ENCODE data around the gene SMIM24.

Gene SMIM24

GRCh38 chr19:3478409-3479176, 1.7 kb downstream of the SMIM24 start:
- no peaks in the 10 kb centered on the region for H3K27me3 ChIP-seq (replicated peaks in 2 of 5; ENCODE audit: control insufficient read depth in 4 of 5, insufficient read depth in 5 of 5, low read length in 4 of 5)
- 0% methylated on average over 6 of the region's 27 CpGs for WGBS (ENCODE audit: insufficient coverage)
- H3K4me1 ChIP-seq (ENCODE audit: control extremely low read depth in 1 of 4, control insufficient read depth in 4 of 4, insufficient read depth in 4 of 4, low read length in 3 of 4) = peaks cover 0 to 28% (median 22%) of the 10 kb centered on the region in 4 experiments
- peaks cover 4 to 31% (median 20%) of the 10 kb centered on the region in 4 experiments for H3K36me3 ChIP-seq (ENCODE audit: control insufficient read depth in 4 of 4, insufficient read depth in 4 of 4, low read length in 3 of 4)
- ChIA-PET POLR2A (interaction anchor here (0.6 to 1.3 kb wide), 5 partner anchors 22 to 528 kb away, joined by 3 to 5 read pairs (median 3); partner anchors contain the start of gene DOHH), CTCF (interaction anchor here (0.5 to 2.0 kb wide), 7 partner anchors 8 to 503 kb away, joined by 3 to 13 read pairs (median 4); partner anchors contain the start of gene DOHH)
- DNase-seq = peak; percentile 37 to 67 (median 66)
- H3K4me3 ChIP-seq (ENCODE audit: control insufficient read depth in 1 of 7, extremely low read depth in 1 of 7, insufficient read depth in 4 of 7, low read depth in 2 of 7, low read length in 6 of 7) = peak overlapping the region; percentile 45 to 80 (median 66)
- H3K9me3 ChIP-seq (ENCODE audit: control extremely low read depth in 1 of 5, control insufficient read depth in 4 of 5, insufficient read depth in 2 of 5, low read depth in 1 of 5, low read length in 4 of 5) = no peaks in the 10 kb centered on the region
- peak overlapping the region; percentile 61 to 73 for H3K27ac ChIP-seq (ENCODE audit: insufficient read depth in 1 of 2, low read depth in 1 of 2, low read length in 2 of 2, poor library complexity in 1 of 2, severe bottlenecking in 2 of 2)

GRCh38 chr19:3477951-3478350, 2.4 kb downstream of the SMIM24 start:
- H3K27ac ChIP-seq (ENCODE audit: insufficient read depth in 1 of 2, low read depth in 1 of 2, low read length in 2 of 2, poor library complexity in 1 of 2, severe bottlenecking in 2 of 2) = peak overlapping the region; percentile 61 to 73
- ChIA-PET POLR2A (interaction anchor here (0.8 kb wide), 1 partner anchor 23 kb away, joined by 3 read pairs; the partner anchor contains the start of gene DOHH), CTCF (interaction anchor here (0.6 to 1.5 kb wide), 2 partner anchors 9 to 172 kb away, joined by 3 to 5 read pairs; no protein-coding TSS in a partner anchor)
- no peaks in the 10 kb centered on the region for H3K27me3 ChIP-seq (replicated peaks in 2 of 5; ENCODE audit: control insufficient read depth in 4 of 5, insufficient read depth in 5 of 5, low read length in 4 of 5)
- peaks cover 4 to 29% (median 20%) of the 10 kb centered on the region in 4 experiments for H3K36me3 ChIP-seq (ENCODE audit: control insufficient read depth in 4 of 4, insufficient read depth in 4 of 4, low read length in 3 of 4)
- peak in 2 of 3 donors; percentile 26 to 34 for DNase-seq
- H3K4me1 ChIP-seq (ENCODE audit: control extremely low read depth in 1 of 4, control insufficient read depth in 4 of 4, insufficient read depth in 4 of 4, low read length in 3 of 4) = peaks cover 0 to 28% (median 22%) of the 10 kb centered on the region in 4 experiments
- H3K9me3 ChIP-seq (ENCODE audit: control extremely low read depth in 1 of 5, control insufficient read depth in 4 of 5, insufficient read depth in 2 of 5, low read depth in 1 of 5, low read length in 4 of 5) = no peaks in the 10 kb centered on the region
- 100% methylated on average over 1 of the region's 2 CpGs for WGBS (ENCODE audit: insufficient coverage)
- H3K4me3 ChIP-seq (ENCODE audit: control insufficient read depth in 1 of 7, extremely low read depth in 1 of 7, insufficient read depth in 4 of 7, low read depth in 2 of 7, low read length in 6 of 7) = peak overlapping the region in 6 of 7 experiments; percentile 27 to 80 (median 68)

GRCh38 chr19:3477506-3477905, 2.8 kb downstream of the SMIM24 start:
- ChIA-PET CTCF (interaction anchor here (0.6 kb wide), 1 partner anchor 171 kb away, joined by 3 read pairs; no protein-coding TSS in a partner anchor), POLR2A (no interaction called here)
- H3K27ac ChIP-seq (ENCODE audit: insufficient read depth in 1 of 2, low read depth in 1 of 2, low read length in 2 of 2, poor library complexity in 1 of 2, severe bottlenecking in 2 of 2) = peak overlapping the region in 1 of 2 experiments; percentile 73
- H3K27me3 ChIP-seq (replicated peaks in 2 of 5; ENCODE audit: control insufficient read depth in 4 of 5, insufficient read depth in 5 of 5, low read length in 4 of 5) = no peaks in the 10 kb centered on the region
- no peaks in the 10 kb centered on the region for H3K9me3 ChIP-seq (ENCODE audit: control extremely low read depth in 1 of 5, control insufficient read depth in 4 of 5, insufficient read depth in 2 of 5, low read depth in 1 of 5, low read length in 4 of 5)
- H3K36me3 ChIP-seq (ENCODE audit: control insufficient read depth in 4 of 4, insufficient read depth in 4 of 4, low read length in 3 of 4) = peaks cover 4 to 27% (median 20%) of the 10 kb centered on the region in 4 experiments
- no peak for DNase-seq
- H3K4me1 ChIP-seq (ENCODE audit: control extremely low read depth in 1 of 4, control insufficient read depth in 4 of 4, insufficient read depth in 4 of 4, low read length in 3 of 4) = peaks cover 0 to 28% (median 22%) of the 10 kb centered on the region in 4 experiments
- H3K4me3 ChIP-seq (ENCODE audit: control insufficient read depth in 1 of 7, extremely low read depth in 1 of 7, insufficient read depth in 4 of 7, low read depth in 2 of 7, low read length in 6 of 7) = peak overlapping the region in 3 of 7 experiments; percentile 66 to 80 (median 69)

GRCh38 chr19:3476830-3477229, 3.5 kb downstream of the SMIM24 start:
- ChIA-PET CTCF (interaction anchor here (1.1 kb wide), 1 partner anchor 15 kb away, joined by 3 read pairs; no protein-coding TSS in a partner anchor), POLR2A (no interaction called here)
- no peak for DNase-seq
- Histone ChIP-seq H3K4me1 (ENCODE audit: control extremely low read depth in 1 of 4, control insufficient read depth in 4 of 4, insufficient read depth in 4 of 4, low read length in 3 of 4) (peaks cover 0 to 32% (median 24%) of the 10 kb centered on the region in 4 experiments), H3K9me3 (ENCODE audit: control extremely low read depth in 1 of 5, control insufficient read depth in 4 of 5, insufficient read depth in 2 of 5, low read depth in 1 of 5, low read length in 4 of 5) (no peaks in the 10 kb centered on the region), H3K27me3 (replicated peaks in 2 of 5; ENCODE audit: control insufficient read depth in 4 of 5, insufficient read depth in 5 of 5, low read length in 4 of 5) (no peaks in the 10 kb centered on the region), H3K4me3 (ENCODE audit: control insufficient read depth in 1 of 7, extremely low read depth in 1 of 7, insufficient read depth in 4 of 7, low read depth in 2 of 7, low read length in 6 of 7) (no peak overlapping the region), H3K36me3 (ENCODE audit: control insufficient read depth in 4 of 4, insufficient read depth in 4 of 4, low read length in 3 of 4) (peaks cover 4 to 27% (median 20%) of the 10 kb centered on the region in 4 experiments), H3K27ac (ENCODE audit: insufficient read depth in 1 of 2, low read depth in 1 of 2, low read length in 2 of 2, poor library complexity in 1 of 2, severe bottlenecking in 2 of 2) (no peak overlapping the region)
- 100% methylated on average over 2 of the region's 2 CpGs for WGBS (ENCODE audit: insufficient coverage)

- ChIA-PET CTCF (no interaction called here), POLR2A (interaction anchor here (0.6 kb wide), 1 partner anchor 26 kb away, joined by 3 read pairs; no protein-coding TSS in a partner anchor)
- H3K27ac ChIP-seq (ENCODE audit: insufficient read depth in 1 of 2, low read depth in 1 of 2, low read length in 2 of 2, poor library complexity in 1 of 2, severe bottlenecking in 2 of 2) = peak overlapping the region in 1 of 2 experiments; percentile 18
- H3K4me1 ChIP-seq (ENCODE audit: control extremely low read depth in 1 of 4, control insufficient read depth in 4 of 4, insufficient read depth in 4 of 4, low read length in 3 of 4) = peaks cover 0 to 28% (median 20%) of the 10 kb centered on the region in 4 experiments
- DNase-seq = no peak
- no peaks in the 10 kb centered on the region for H3K9me3 ChIP-seq (ENCODE audit: control extremely low read depth in 1 of 5, control insufficient read depth in 4 of 5, insufficient read depth in 2 of 5, low read depth in 1 of 5, low read length in 4 of 5)
- WGBS (ENCODE audit: insufficient coverage) = 98% methylated on average over 4 of the region's 4 CpGs
- H3K36me3 ChIP-seq (ENCODE audit: control insufficient read depth in 4 of 4, insufficient read depth in 4 of 4, low read length in 3 of 4) = peaks cover 4 to 27% (median 20%) of the 10 kb centered on the region in 4 experiments
- no peaks in the 10 kb centered on the region for H3K27me3 ChIP-seq (replicated peaks in 2 of 5; ENCODE audit: control insufficient read depth in 4 of 5, insufficient read depth in 5 of 5, low read length in 4 of 5)
- no peak overlapping the region for H3K4me3 ChIP-seq (ENCODE audit: control insufficient read depth in 1 of 7, extremely low read depth in 1 of 7, insufficient read depth in 4 of 7, low read depth in 2 of 7, low read length in 6 of 7)
Observed at GRCh38 chr19:3475449-3475848, 4.9 kb downstream of the SMIM24 start.

GRCh38 chr19:3474614-3475013, 5.7 kb downstream of the SMIM24 start:
- H3K9me3 ChIP-seq (ENCODE audit: control extremely low read depth in 1 of 5, control insufficient read depth in 4 of 5, insufficient read depth in 2 of 5, low read depth in 1 of 5, low read length in 4 of 5) = no peaks in the 10 kb centered on the region
- 90% methylated on average over 2 of the region's 2 CpGs for WGBS (ENCODE audit: insufficient coverage)
- no peak overlapping the region for H3K4me3 ChIP-seq (ENCODE audit: control insufficient read depth in 1 of 7, extremely low read depth in 1 of 7, insufficient read depth in 4 of 7, low read depth in 2 of 7, low read length in 6 of 7)
- peaks cover 0 to 23% (median 15%) of the 10 kb centered on the region in 4 experiments for H3K4me1 ChIP-seq (ENCODE audit: control extremely low read depth in 1 of 4, control insufficient read depth in 4 of 4, insufficient read depth in 4 of 4, low read length in 3 of 4)
- POLR2A ChIA-PET = no interaction called here
- H3K36me3 ChIP-seq (ENCODE audit: control insufficient read depth in 4 of 4, insufficient read depth in 4 of 4, low read length in 3 of 4) = peaks cover 4 to 27% (median 20%) of the 10 kb centered on the region in 4 experiments
- no peak overlapping the region for H3K27ac ChIP-seq (ENCODE audit: insufficient read depth in 1 of 2, low read depth in 1 of 2, low read length in 2 of 2, poor library complexity in 1 of 2, severe bottlenecking in 2 of 2)
- DNase-seq = no peak
- H3K27me3 ChIP-seq (replicated peaks in 2 of 5; ENCODE audit: control insufficient read depth in 4 of 5, insufficient read depth in 5 of 5, low read length in 4 of 5) = no peaks in the 10 kb centered on the region
- CTCF ChIA-PET = interaction anchor here (1.3 to 5.1 kb wide), 2 partner anchors 9 to 45 kb away, joined by 4 to 33 read pairs; partner anchors contain the start of gene SMIM44

Measured in common myeloid progenitor, CD34-positive (primary cell).